Transverse colon (tissue), 4 donors: ENCODE measurements around the gene ATP1B3.

ENCODE experiments used
- POLR2AphosphoS5 ChIP-seq, 3 donors: sonication (generic); formaldehyde crosslinking; IDR thresholded peaks; one replicate each; pipeline ENCODE4 v1.6.1; 2016; ENCODE audit warnings: antibody characterized with exemption in 3 of 3
- TF ChIP-seq, protein P1 (sequence below), 5 experiments: fragments of 200-600 bp in 3 of 5; fragments of 450-650 bp in 2 of 5; sonication (generic) in 3 of 5; IDR thresholded peaks; 1 replicate in 2 of 5; 2 replicates in 3 of 5; pipeline ENCODE4 v1.5.1; 2016 to 2017; ENCODE audit warnings: antibody characterized with exemption in 5 of 5, inconsistent platforms in 3 of 5, mild to moderate bottlenecking in 2 of 5, moderate library complexity in 1 of 5

GRCh38 chr3:141949399-141949798 lies 73.0 kb downstream of the ATP1B3 start:
- TF ChIP-seq POLR2AphosphoS5 (IDR thresholded peaks at IDR 0.05), result no peak
- TF ChIP-seq, protein P1, sequence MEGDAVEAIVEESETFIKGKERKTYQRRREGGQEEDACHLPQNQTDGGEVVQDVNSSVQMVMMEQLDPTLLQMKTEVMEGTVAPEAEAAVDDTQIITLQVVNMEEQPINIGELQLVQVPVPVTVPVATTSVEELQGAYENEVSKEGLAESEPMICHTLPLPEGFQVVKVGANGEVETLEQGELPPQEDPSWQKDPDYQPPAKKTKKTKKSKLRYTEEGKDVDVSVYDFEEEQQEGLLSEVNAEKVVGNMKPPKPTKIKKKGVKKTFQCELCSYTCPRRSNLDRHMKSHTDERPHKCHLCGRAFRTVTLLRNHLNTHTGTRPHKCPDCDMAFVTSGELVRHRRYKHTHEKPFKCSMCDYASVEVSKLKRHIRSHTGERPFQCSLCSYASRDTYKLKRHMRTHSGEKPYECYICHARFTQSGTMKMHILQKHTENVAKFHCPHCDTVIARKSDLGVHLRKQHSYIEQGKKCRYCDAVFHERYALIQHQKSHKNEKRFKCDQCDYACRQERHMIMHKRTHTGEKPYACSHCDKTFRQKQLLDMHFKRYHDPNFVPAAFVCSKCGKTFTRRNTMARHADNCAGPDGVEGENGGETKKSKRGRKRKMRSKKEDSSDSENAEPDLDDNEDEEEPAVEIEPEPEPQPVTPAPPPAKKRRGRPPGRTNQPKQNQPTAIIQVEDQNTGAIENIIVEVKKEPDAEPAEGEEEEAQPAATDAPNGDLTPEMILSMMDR (IDR thresholded peaks at IDR 0.05), result no peak
